ENCODE results near the gene SLC22A2. TPM values are rescaled to one million over a fixed set of nuclear protein-coding genes. Genes with fewer than 3 reads are reported as not detected.

The SLC22A2 gene
- total RNA-seq, 1 donor from 2014 or later: not detected

DNA sequence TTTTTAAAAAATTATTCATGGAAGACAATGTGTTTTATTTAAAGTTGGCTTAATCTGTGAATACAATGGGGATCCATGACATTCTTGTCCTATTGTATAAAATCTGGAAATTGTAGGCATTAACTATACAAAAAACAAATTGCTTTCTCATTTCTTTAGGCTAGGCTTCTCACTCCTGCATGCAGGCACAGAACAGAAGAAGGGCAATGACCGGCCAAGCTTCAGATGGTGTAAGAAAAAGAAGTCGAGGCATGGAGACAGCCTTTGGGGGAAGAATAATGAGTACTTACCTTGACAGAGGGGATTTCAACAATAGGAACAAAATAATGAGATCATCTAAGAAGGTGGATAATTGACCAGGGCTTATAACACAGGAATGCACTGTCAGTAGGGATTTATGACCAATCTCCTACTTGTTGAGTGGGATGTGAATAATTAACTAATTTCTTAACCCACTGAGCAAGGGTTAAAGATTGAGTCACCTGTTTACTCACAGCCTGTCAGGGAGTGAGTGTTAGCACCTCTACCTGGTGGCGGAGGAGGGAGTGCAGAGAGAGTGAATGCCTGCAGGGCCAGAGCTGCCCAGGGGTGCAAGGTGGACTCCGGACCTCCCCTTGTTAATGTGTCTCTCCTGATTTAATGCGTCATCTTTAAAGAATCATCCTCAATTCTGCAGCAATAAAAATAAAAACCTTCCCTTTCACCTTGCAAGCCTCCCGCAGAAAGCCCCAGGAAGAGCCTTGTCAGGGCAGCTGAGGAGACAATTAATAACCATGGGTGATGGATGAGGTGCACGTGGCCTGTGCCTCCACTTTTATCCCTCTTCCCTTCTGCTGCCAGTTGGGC lies 3.9 kb downstream of the SLC22A2 start:
- no peaks in the 10 kb centered on the region for H3K36me3 ChIP-seq

DNA sequence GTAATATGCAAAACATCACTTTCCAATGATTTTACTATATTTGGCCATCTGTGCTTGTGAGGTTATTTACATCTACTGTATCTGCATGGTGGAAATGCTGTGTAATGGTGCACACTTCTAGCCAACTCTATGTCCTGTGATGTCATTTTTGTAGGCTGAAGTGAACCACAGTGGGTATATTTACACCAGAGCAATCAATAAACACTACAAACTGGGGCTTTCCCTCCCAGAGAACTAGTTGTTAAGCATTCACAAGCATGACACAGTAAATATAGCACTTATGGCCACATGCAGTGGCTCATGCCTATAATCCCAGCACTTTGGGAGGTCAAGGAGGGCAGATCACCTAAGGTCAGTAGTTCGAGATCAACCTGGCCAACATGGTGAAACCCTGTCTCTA lies 4.9 kb downstream of the SLC22A2 start:
- intact Hi-C loops (cut with DNase I): no loop called here

More for the DNA sequence above, 3.9 kb downstream of the SLC22A2 start:
- TF ChIP-seq, protein P1, sequence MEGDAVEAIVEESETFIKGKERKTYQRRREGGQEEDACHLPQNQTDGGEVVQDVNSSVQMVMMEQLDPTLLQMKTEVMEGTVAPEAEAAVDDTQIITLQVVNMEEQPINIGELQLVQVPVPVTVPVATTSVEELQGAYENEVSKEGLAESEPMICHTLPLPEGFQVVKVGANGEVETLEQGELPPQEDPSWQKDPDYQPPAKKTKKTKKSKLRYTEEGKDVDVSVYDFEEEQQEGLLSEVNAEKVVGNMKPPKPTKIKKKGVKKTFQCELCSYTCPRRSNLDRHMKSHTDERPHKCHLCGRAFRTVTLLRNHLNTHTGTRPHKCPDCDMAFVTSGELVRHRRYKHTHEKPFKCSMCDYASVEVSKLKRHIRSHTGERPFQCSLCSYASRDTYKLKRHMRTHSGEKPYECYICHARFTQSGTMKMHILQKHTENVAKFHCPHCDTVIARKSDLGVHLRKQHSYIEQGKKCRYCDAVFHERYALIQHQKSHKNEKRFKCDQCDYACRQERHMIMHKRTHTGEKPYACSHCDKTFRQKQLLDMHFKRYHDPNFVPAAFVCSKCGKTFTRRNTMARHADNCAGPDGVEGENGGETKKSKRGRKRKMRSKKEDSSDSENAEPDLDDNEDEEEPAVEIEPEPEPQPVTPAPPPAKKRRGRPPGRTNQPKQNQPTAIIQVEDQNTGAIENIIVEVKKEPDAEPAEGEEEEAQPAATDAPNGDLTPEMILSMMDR (IDR thresholded peaks at IDR 0.05): no peak
- intact Hi-C loops (cut with DNase I): no loop called here
- peaks cover 0 to 4% of the 10 kb centered on the region in 2 donors for H3K4me1 ChIP-seq
- H3K27ac ChIP-seq: no peak overlapping the region
- DNase-seq (ENCODE audit: low spot score in 2 of 2): no peak
- no peak overlapping the region for H3K4me3 ChIP-seq
- H3K27me3 ChIP-seq: no peaks in the 10 kb centered on the region
- no peaks in the 10 kb centered on the region for H3K9me3 ChIP-seq

DNA sequence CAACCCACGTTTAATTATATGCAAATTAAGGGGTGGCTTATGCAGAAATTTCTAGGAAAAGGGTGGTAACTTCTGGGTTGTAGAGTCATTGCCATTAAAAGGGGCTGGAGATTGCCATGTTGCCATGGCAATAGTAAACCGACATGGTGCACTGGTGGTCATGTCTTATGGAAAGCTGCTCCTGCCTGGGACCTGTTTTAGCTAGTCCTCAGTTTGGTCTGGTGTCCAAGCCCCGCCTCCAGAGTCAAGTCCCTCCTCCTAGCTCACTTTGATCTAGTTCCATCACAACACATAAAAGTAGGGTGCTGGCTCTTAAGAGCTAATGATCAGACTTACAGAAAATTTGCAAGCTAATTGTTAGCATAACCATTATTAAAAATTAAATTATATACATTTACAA lies 5.3 kb downstream of the SLC22A2 start:
- Histone ChIP-seq H3K27me3 (no peaks in the 10 kb centered on the region), H3K9me3 (no peaks in the 10 kb centered on the region), H3K4me3 (no peak overlapping the region), H3K4me1 (peaks cover 0 to 4% of the 10 kb centered on the region in 2 donors), H3K36me3 (no peaks in the 10 kb centered on the region), H3K27ac (no peak overlapping the region)
- TF ChIP-seq, protein P1 (IDR thresholded peaks at IDR 0.05): no peak
- DNase-seq (ENCODE audit: low spot score in 2 of 2): no peak
- intact Hi-C loops (cut with DNase I): no loop called here

More for the DNA sequence above, 4.9 kb downstream of the SLC22A2 start:
- peaks cover 0 to 4% of the 10 kb centered on the region in 2 donors for H3K4me1 ChIP-seq
- no peaks in the 10 kb centered on the region for H3K9me3 ChIP-seq
- H3K36me3 ChIP-seq: no peaks in the 10 kb centered on the region
- TF ChIP-seq, protein P1 (IDR thresholded peaks at IDR 0.05): no peak
- H3K4me3 ChIP-seq: no peak overlapping the region
- H3K27ac ChIP-seq: no peak overlapping the region
- no peak for DNase-seq (ENCODE audit: low spot score in 2 of 2)
- no peaks in the 10 kb centered on the region for H3K27me3 ChIP-seq

DNA sequence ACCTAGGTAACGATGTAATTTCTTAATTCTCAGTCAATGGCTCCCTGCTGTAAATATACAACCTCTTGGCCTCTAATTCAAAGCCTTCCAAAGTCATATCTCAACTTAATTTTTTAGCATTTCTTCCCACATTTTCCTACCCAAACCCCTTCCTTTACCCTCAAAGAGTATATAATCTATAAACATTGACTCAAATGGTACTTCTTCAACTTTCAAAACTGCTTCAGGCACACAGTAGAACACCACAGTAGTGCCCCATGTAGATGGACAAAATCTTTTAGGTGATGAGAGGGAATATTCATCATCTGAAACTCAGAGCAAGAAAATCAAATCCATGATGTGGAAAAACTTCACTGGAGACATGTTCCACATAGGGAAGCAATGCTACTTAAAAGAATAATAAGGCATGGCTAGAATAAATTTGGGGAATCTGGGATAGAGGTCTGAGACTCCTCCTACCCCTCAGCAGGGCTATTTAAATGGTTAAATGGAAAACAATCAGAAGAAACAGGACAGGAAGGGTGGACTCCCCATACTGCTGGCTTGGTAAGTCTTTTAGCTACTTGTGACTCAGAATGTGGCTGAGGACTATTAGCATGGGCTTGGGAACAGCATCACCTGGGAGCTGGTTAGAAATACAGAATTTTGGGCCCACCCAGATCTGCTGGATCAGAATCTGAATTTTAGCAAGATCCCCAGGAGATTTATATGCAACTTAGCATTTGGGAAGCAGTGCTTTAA lies 6.4 kb downstream of the SLC22A2 start:
- Histone ChIP-seq H3K4me1 (peaks cover 0 to 4% of the 10 kb centered on the region in 2 donors), H3K9me3 (no peaks in the 10 kb centered on the region), H3K36me3 (no peaks in the 10 kb centered on the region), H3K27me3 (no peaks in the 10 kb centered on the region), H3K27ac (no peak overlapping the region), H3K4me3 (no peak overlapping the region)
- TF ChIP-seq, protein P1 (IDR thresholded peaks at IDR 0.05): no peak
- DNase-seq (ENCODE audit: low spot score in 2 of 2): no peak
- intact Hi-C loops (cut with DNase I): no loop called here

DNA sequence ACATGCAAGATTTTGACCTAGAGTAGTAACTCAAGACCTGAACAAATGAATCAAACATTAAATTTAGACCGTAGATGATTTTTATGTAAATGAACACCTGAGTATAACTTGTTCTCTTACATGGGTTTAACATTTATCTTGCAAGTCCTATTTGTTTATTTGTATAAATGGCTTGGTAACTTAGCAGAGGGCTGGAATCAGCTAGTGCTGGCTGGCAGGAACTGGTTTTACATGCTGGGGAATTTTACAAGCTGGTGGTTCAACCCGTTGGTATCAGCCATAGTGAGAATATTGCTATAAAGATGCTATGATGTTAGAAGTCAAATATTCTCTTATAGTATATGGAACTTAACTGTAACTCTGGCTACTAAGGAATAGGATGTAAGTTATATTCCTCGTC lies 8.9 kb downstream of the SLC22A2 start:
- intact Hi-C loops (cut with DNase I): no loop called here
- Histone ChIP-seq H3K9me3 (no peaks in the 10 kb centered on the region), H3K4me3 (no peak overlapping the region), H3K27me3 (no peaks in the 10 kb centered on the region), H3K36me3 (no peaks in the 10 kb centered on the region), H3K27ac (no peak overlapping the region), H3K4me1 (peaks cover 0 to 7% of the 10 kb centered on the region in 2 donors)
- TF ChIP-seq, protein P1 (IDR thresholded peaks at IDR 0.05): no peak
- no peak for DNase-seq (ENCODE audit: low spot score in 2 of 2)
